Measurements from ENCODE around the gene MREG. TPM values are rescaled to one million over a fixed set of nuclear protein-coding genes. Genes with fewer than 3 reads are reported as not detected.
A peak's percentile ranks its signal among the peaks of the same experiment; 100 is the strongest.
"Not testable (repeated sequence)": the region's sequence is repeated elsewhere in the genome, so short reads cannot be mapped to it uniquely, and the experiment has no call there.

The MREG gene
- total RNA-seq, 4 donors from 2014 or later: 31.7 to 41.0 (median 35.5) TPM

DNA sequence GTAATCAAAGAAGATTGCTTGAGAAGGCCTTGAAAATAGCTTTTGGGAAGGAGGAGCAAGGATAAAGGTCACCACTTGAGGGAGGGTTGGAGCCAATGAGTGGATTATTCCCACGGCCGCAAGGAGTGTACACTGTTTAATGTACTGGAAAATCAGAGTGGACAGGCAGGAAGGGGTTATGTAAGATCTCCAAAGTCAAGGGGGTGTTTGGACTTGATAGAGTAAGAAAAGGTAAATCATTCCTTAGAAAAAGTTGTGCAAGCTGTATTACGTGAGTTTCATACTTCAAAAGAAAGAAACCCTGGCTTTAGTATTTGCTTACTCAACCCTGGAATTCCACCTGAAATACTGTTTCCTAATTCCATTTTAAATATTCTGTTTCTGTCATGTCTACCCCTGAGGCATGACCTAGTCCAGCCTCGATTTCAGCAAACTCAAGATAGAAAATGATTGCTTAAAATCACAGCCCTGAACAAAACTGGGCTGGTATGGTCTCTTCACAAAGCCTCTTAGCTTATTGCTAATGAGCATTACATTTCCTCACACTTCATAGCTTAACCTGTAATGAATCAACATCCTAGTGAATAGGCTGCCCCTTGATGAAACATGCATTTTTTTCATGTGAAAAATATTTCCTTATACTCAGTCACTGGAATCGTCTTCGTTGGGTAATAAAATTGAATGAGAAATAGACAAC is 1.1 kb downstream of the MREG start:
- peak overlapping the region; percentile 86 for H3K4me3 ChIP-seq (ENCODE audit: low read depth, poor library complexity, severe bottlenecking)
- intact Hi-C loops (cut with DNase I; ENCODE audit: low total_unique reads): no loop called here
- no peak for DNase-seq (ENCODE audit: low spot score in 2 of 2)
- 18 to 25% methylated on average over 6 of the region's 6 CpGs for WGBS, 2 donors
- no peak for TF ChIP-seq POLR2A (IDR thresholded peaks at IDR 0.05)
- TF ChIP-seq, protein P1, sequence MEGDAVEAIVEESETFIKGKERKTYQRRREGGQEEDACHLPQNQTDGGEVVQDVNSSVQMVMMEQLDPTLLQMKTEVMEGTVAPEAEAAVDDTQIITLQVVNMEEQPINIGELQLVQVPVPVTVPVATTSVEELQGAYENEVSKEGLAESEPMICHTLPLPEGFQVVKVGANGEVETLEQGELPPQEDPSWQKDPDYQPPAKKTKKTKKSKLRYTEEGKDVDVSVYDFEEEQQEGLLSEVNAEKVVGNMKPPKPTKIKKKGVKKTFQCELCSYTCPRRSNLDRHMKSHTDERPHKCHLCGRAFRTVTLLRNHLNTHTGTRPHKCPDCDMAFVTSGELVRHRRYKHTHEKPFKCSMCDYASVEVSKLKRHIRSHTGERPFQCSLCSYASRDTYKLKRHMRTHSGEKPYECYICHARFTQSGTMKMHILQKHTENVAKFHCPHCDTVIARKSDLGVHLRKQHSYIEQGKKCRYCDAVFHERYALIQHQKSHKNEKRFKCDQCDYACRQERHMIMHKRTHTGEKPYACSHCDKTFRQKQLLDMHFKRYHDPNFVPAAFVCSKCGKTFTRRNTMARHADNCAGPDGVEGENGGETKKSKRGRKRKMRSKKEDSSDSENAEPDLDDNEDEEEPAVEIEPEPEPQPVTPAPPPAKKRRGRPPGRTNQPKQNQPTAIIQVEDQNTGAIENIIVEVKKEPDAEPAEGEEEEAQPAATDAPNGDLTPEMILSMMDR (IDR thresholded peaks at IDR 0.05): no peak

DNA sequence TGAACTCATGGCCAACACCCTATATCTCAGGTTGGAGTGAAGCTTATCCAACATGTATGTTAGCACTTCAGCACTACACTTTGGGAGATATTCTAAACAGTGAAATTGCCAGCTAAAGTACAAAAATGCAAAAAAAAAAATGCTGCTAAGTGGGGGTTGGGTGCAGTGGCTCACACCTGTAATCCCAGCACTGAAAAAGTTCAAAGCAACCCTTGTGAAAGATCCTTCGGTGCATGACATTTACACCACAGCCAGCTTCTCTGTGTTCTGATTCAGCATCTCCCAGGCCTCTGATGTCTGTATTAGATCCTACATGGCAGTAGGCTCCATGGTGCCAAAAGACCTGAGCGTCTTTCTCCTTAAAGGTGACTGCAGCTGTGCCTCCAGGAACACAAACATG is 4.1 kb downstream of the MREG start:
- H3K4me3 ChIP-seq (ENCODE audit: low read depth, poor library complexity, severe bottlenecking); intact Hi-C loops (cut with DNase I; ENCODE audit: low total_unique reads); DNase-seq (ENCODE audit: low spot score in 2 of 2): not testable (repeated sequence)
- WGBS, 2 donors: 87 to 93% methylated on average over 2 of the region's 2 CpGs

DNA sequence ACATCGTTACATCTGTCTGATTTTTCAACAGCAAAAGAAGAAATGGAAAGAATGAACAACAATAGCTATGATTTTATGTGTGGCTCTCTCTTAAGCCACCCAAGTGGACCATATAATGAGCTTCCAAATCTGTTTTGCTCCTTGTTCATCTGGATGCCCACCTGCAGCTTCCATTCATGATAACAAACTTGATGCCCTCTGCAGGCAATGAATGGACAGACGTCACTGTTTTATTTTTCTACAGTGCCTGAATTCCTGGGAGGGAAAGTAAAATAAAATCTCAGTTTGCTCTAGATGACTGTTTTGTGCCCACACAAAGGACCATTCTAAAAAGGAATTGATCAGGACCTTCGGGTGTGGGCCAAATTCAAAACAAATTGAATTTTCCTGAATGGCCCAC is 5.0 kb downstream of the MREG start:
- no peak for DNase-seq (ENCODE audit: low spot score in 2 of 2)
- intact Hi-C loops (cut with DNase I; ENCODE audit: low total_unique reads): no loop called here
- WGBS, 2 donors: 88 to 91% methylated on average over 3 of the region's 3 CpGs
- H3K4me3 ChIP-seq (ENCODE audit: low read depth, poor library complexity, severe bottlenecking): no peak overlapping the region
- TF ChIP-seq, protein P1 (IDR thresholded peaks at IDR 0.05): no peak
- TF ChIP-seq POLR2A (IDR thresholded peaks at IDR 0.05): no peak

DNA sequence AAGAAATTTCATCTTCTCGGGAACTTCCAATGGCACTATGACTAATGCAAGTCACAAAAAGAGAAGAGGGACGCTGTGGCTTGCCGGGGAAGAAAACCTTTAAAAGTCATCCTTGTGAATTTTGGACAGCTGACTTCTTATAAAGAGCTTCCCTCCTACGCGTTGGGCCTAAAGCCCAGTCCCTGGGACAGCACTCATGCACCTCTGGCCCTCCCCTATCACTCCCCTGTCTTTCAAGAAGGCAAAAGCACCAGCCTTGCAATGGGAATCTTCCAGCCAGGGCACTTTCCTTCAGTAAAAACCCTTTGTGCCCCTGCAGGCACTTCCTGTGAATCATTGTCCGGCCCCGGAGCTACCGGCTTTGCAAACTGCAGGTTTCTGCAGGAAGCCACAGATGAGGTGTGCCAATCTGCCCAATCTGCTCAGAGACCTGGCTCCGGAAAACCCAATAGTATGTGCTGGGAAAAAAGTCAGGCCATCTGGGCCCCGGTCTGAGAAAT is 7.1 kb downstream of the MREG start:
- no peak for DNase-seq (ENCODE audit: low spot score in 2 of 2)
- TF ChIP-seq, protein P1 (IDR thresholded peaks at IDR 0.05): no peak
- no peak for TF ChIP-seq POLR2A (IDR thresholded peaks at IDR 0.05)
- H3K4me3 ChIP-seq (ENCODE audit: low read depth, poor library complexity, severe bottlenecking): no peak overlapping the region
- 17 to 23% methylated on average over 10 of the region's 10 CpGs for WGBS, 2 donors
- intact Hi-C loops (cut with DNase I; ENCODE audit: low total_unique reads): no loop called here

DNA sequence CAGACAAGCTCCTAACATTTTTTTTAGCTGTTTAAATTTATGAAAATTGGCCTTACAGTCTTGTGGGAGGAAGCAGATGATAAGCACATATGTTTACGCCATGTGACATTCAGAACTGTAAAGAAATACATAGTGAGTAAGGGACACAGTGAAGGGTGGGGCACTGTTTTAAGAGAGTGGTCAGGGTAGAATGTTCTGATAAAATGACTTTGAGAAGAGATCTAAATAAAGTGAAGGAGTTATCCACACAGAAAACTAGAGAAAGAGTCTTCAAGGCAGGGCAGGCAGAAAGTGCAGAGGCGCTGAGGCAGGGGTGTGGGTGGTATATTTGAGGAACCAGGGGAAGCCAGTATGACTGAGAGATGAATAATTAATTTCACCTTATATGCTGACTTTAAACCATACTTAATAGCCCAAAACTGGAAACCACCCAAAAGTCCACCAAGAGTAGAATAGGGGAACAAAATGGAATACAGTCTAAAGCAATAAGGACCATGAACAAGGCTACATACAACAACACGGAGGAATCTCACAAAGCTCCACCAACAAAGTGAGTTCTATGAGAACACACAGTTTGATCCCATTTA is 8.6 kb downstream of the MREG start:
- TF ChIP-seq POLR2A (IDR thresholded peaks at IDR 0.05): no peak
- TF ChIP-seq, protein P1 (IDR thresholded peaks at IDR 0.05): no peak
- 86 to 94% methylated on average over 3 of the region's 3 CpGs for WGBS, 2 donors
- DNase-seq (ENCODE audit: low spot score in 2 of 2): no peak
- no peak overlapping the region for H3K4me3 ChIP-seq (ENCODE audit: low read depth, poor library complexity, severe bottlenecking)
- intact Hi-C loops (cut with DNase I; ENCODE audit: low total_unique reads): no loop called here

DNA sequence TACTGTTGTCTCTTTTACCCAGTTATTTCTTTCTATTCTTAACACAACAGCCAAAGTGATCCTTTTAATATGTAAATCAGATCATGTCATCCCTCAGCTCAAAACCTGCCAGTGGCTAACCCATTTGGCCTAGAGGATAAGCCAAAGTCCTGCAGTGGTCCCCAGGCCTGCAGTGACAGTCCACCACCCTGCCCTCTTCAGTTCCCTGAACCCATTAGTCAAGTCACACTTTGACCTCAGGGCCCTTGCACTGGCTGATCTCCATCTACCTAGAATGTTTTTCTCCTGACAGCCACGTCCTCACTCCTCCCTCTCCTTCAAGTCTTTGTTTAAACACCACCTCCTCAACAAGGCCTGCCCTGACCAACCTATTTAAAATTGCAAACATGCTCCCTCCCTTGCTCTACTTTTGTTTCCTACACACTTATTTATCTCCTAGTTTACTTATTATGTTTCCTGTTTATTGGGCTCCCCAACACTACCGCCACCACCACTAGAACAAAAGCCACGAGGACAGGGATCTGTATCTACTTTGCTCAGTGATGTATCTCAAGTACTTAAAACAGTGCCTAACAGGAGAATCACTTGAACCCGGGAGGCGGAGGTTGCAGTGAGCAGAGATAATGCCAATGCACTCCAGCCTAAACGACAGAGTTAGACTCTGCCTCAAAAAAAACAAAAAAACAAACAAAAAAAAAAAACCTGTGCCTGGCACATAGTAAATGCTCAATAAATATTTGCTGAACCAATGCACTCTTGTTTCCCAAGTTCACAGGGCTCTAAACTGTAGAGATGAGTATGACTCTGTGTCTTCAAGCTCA is 9.3 kb downstream of the MREG start:
- WGBS, 2 donors: 84 to 91% methylated on average over 6 of the region's 6 CpGs
- intact Hi-C loops (cut with DNase I; ENCODE audit: low total_unique reads): no loop called here
- no peak overlapping the region for H3K4me3 ChIP-seq (ENCODE audit: low read depth, poor library complexity, severe bottlenecking)
- no peak for TF ChIP-seq POLR2A (IDR thresholded peaks at IDR 0.05)
- TF ChIP-seq, protein P1 (IDR thresholded peaks at IDR 0.05): no peak
- DNase-seq (ENCODE audit: low spot score in 2 of 2): no peak

All from lower leg skin (tissue), 4 donors.